HG03520 (cell line): ENCODE results near the gene TRAK1.
"Not testable (repeated sequence)": the region's sequence is repeated elsewhere in the genome, so short reads cannot be mapped to it uniquely, and the experiment has no call there.

ENCODE experiments used
- ATAC-seq: cut with Tn5 transposase; IDR thresholded peaks from one replicate; pipeline ENCODE4 v1.9.1; 2021; ENCODE audit warnings: mild to moderate bottlenecking, moderate library complexity; ENCODE audit not compliant: unreplicated experiment

Gene TRAK1

GRCh38 chr3:42090973-42091731 is at the start of gene TRAK1:
TRAK1 (plus strand) TSS chr3:42091357; CDS start chr3:42091470, 113 bp downstream.
- no peak for ATAC-seq

- ATAC-seq: no peak
These were observed 48.4 kb upstream of the TRAK1 start for GRCh38 chr3:42042747-42043098.

GRCh38 chr3:42043099-42043813 is 47.9 kb upstream of the TRAK1 start:
- no peak for ATAC-seq

GRCh38 chr3:42045708-42046243 is 45.4 kb upstream of the TRAK1 start:
- no peak for ATAC-seq

- ATAC-seq: not testable (repeated sequence)
These were observed 42.6 kb upstream of the TRAK1 start for GRCh38 chr3:42048526-42048925.

- no peak for ATAC-seq
These were observed 41.0 kb upstream of the TRAK1 start for GRCh38 chr3:42050126-42050525.

GRCh38 chr3:42051384-42052131 is 39.6 kb upstream of the TRAK1 start:
- peak; percentile 28 for ATAC-seq

GRCh38 chr3:42052132-42052483 is 39.0 kb upstream of the TRAK1 start:
- peak; percentile 55 for ATAC-seq

GRCh38 chr3:42052484-42053351 is 38.4 kb upstream of the TRAK1 start:
- no peak for ATAC-seq

GRCh38 chr3:42053476-42053875 is 37.7 kb upstream of the TRAK1 start:
- ATAC-seq: no peak

GRCh38 chr3:42055291-42055690 is 35.9 kb upstream of the TRAK1 start:
- ATAC-seq: no peak

- no peak for ATAC-seq
These were observed 34.3 kb upstream of the TRAK1 start for GRCh38 chr3:42056840-42057239.

- ATAC-seq: peak; percentile 76
These were observed 33.5 kb upstream of the TRAK1 start for GRCh38 chr3:42057561-42058211.

- no peak for ATAC-seq
These were observed 30.0 kb upstream of the TRAK1 start for GRCh38 chr3:42061025-42061712.

GRCh38 chr3:42061713-42062380 is 29.3 kb upstream of the TRAK1 start:
- no peak for ATAC-seq

- no peak for ATAC-seq
These were observed 28.7 kb upstream of the TRAK1 start for GRCh38 chr3:42062464-42062863.

- ATAC-seq: no peak
These were observed 27.3 kb upstream of the TRAK1 start for GRCh38 chr3:42063888-42064287.

- ATAC-seq: peak; percentile 43
These were observed 24.5 kb upstream of the TRAK1 start for GRCh38 chr3:42066516-42067181.
